Kasumi-1 (cell line): ENCODE data around the gene TLE1.

Experiments used
- DNase-seq, 2 experiments: peaks; one replicate each; lab custom pipeline; 2025; lab: John Stamatoyannopoulos, UW

The TLE1 gene

DNA sequence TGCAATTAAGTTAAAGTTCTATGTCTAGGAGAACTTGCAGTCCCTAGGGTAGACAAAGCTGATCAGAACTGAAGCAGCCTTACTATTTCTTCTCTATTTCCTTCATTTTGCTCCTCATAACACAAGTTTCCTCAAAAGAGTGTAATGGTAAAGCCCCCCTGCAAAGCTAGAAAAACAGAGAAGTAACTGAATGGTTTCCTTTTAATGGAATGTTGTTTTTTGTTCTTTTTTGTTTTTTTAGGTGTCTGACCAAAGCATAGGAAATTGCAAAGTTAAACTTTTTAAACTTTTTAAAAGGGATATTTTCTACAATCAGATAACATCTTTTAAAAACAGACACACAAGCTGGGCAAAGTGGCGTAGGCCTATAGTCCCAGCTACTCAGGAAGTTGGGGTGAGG, 145.7 kb downstream of the TLE1 start:
- no peak for DNase-seq

DNA sequence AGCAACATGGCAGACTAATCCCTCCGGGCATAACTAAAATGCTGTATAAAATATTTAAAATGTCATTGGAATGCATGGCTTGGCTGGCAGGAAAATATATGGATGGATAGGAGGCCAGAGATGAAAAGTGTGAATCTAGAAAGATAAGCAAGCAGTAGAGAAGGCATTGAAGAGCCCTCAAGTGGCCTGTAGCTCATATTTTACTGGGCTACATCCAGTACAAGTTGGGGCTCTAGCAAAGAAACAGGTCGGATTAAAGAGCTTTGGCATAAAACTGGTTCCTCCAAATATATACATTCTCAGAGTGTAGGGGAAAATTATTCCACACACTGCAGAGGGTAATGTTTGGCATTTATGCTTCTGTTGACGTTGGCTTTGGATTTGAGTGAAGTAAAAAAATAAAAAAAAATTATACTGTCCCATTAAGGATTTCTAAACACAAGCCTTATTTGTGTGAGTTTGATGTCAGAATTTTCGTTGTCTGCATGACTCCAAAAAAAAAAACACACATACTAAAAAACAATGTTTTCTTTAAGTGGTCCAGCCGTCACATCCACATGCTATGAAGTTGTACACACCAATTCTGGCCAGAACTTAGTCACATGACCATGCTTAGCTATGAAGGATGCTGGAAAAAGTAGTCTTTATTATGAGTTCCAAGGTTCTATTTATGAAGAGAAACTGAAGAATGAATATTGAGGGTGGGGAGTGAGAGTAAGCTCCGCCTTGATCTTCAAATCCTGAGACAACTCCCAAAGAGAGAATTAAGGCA, 147.0 kb downstream of the TLE1 start:
- DNase-seq = no peak

DNA sequence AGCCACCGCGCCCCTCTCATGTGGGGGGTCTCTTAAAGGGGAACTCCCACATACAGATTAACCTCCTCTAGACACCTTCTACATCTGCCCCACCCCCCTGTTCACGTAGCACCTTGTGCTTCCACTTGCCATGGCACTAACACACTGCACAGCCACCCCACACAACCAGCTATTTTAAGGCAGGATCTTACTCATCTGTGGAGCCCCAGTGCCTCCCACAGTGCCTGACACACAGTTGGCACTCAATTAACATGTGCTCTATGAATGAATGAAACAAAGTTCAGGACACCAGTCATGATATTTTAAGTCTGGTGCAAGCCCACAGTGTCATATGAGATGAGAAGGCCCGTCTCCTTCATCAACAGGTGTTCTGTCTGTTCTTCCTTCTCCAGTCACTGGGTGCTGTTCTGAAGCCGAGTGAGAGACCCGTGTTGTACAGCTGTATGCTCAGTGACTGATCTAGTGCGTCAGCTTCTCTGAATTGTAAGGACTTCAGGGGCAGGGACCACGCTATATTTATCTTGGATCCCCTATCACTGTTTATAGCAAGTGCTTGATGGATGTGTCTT, 149.1 kb downstream of the TLE1 start:
- DNase-seq = no peak

DNA sequence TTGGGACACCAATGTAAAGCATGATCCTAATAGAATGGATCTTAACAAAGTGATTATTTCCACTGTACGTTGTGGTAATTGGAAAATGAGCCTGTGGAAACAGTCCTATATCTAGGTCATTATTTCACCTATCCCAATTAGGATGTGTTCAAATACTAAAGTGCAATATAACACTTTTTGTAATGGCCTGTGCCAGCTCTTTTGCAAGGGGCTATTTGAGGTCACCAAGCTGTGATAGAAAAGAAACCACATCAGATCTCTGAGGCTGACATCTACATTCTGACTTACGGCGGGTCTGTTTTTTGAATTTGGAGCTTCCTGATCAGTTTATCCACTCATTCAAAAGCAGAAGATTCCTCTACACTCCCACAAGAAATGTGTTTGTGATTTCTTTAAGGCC, 150.0 kb downstream of the TLE1 start:
- DNase-seq = no peak

DNA sequence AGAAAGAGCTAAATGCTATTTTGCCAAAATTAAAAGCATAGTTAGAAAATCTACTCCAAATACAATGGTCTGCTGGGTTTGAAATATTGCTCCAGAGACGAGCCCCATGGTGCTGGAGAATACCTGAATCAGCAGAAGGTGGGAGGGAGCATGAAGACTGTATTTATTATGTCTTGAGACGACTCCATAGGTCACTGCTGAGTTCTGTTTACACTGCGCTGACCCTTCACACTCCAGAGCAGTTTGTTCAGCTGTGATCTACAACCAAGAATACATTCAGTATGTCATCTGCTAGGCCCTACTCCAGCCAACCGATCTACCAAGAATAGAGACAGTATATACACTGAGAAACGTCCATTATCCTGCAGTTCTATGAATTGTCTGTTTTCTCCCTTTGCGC, 150.5 kb downstream of the TLE1 start:
- DNase-seq = no peak

DNA sequence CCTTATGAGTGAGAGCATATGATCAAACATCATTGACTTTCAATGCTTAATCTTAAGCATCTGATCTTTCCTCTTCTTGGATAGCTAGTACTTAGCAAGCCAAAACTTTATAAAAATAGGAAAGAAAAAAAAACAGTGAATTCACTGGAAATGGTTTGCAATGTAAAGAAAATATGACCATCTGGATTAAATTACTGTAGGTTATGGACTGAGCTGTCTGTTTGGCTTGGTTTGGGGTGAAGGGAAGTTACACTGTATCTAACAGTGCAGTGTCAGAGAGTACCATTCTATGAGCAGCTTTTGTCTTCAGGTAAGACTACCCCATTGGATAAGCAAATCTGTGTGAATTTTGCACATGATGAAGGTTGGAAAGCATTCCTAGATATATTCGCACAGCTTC, 151.4 kb downstream of the TLE1 start:
- no peak for DNase-seq

DNA sequence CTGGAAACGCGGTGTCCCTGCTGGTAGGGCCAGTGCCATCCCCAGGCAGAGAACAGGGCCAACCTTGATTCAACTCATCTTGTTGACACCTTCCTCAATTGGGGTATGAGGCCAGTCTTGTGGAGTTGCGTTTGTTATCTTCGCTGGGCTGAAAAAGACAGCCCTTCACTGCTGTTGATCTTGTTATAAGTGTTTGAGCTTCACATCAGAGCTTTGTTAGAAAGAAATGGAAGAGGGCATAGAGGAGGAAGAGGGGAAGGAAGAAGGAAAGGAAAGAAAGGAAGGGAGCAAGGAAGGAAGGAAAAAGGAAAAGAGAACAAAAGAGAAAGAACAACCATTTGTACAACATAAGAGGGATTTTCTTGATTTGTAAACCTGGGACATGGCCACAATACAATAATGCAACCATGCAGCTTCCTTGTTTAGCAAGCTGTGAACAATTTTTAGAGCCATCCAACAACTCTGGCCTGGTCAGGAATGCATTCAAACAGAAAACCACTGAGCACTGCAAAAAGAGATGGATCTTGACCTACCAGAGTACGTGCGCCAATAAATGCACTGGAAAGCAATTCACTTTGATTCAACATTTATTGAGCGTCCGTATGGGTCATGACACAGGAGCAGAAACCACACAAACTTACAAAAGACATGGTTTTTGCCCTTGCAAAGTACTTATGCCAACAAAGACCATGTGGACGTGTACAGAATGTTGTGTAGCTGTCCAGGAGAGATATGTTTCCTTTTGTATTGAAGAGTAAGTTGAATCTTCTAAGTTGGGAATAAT, 152.9 kb downstream of the TLE1 start:
- DNase-seq = no peak

DNA sequence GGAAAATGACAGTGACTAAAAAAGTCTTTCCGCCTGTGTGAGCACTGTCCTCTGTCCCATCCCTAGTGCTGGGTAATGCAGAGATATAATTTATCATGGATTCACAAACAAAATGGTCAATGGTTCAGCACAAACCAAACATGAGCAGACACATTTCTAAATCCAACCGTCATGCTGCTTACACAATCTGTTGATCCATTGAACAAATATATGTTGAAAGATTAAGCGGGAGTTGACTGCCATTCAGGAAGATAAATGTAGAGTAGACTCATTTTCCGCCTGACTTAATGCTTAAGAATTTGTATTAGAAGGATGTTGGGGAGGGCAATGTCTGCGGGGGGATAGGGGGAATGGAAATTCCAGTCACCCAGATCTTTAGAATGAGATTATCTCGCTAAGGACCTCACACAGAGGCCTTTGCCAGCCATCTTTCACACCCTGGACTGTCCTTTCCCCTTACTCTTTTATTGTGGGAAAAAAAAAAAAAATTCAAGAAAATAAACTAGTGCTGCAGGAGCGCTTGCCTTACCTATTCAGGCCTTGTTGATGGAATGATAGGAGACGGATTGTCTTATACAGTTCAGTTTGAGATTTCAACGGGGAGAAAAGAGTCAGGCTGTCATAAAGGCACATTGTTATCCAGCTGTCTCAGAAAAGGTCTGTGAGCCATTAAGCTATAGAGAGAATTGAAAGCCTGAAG, 153.7 kb downstream of the TLE1 start:
- no peak for DNase-seq

DNA sequence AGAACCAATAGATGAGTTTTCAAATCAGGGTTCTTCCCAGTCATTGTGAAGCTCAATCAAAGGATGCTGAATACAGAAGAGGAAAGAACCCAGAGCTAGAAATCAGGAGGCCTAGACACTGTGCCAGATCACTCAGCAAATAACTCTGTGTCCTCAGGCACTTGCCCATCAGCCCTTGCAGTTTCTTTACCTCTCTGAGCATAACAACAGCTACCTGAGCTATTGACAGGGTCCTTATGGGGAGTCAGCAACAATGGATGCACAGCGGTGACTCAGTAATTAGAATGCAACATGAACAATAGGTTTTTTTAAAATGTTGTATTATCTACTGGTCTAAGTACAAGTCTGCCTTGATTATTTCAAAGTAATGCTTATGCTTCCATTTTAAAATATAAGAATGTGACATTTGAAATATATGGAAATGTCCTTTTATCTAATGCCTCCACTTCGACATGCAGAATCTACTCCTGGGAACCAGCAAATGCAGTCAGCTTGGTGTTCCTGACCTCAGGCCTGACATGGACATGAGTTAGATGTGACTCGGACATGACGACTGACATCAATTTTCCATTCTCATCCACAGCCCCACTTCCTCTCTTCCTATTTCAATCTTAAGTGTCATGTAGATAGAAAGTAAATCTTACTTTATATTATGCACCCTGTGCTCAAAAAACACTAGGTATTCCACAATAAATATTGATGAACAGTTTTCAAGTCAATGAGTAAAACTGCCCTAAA, 155.0 kb downstream of the TLE1 start:
- DNase-seq = no peak
